Neutrophil (primary cell): ENCODE data around the gene DISP1.

Experiments used
- H3K27ac ChIP-seq: fragments of 200-600 bp; sonication (generic); 2 replicates; pipeline ENCODE4 v1.5.1; 2016; ENCODE audit warnings: mild to moderate bottlenecking, moderate library complexity
- H3K27me3 ChIP-seq: fragments of 200-600 bp; sonication (generic); 2 replicates; pipeline ENCODE4 v1.6.0; 2016; ENCODE audit warnings: mild to moderate bottlenecking
- H3K36me3 ChIP-seq: fragments of 200-600 bp; sonication (generic); 2 replicates; pipeline ENCODE4 v1.5.1; 2017
- H3K4me1 ChIP-seq, 2 experiments: fragments of 200-600 bp in 1 of 2; sonication (generic) in 1 of 2; 1 replicate in 1 of 2; 2 replicates in 1 of 2; pipeline versions ENCODE4 v1.5.1 to v1.6.1; 2013 to 2016; ENCODE audit warnings: low read depth in 1 of 2, low read length in 1 of 2, mild to moderate bottlenecking in 1 of 2, moderate library complexity in 1 of 2; ENCODE audit not compliant: control insufficient read depth in 1 of 2, insufficient read depth in 1 of 2
- H3K4me3 ChIP-seq, 2 experiments: fragments of 200-600 bp in 1 of 2; sonication (generic) in 1 of 2; 1 replicate in 1 of 2; 2 replicates in 1 of 2; pipeline ENCODE4 v1.5.1; 2013 to 2016; ENCODE audit warnings: low read depth in 1 of 2, low read length in 1 of 2, mild to moderate bottlenecking in 1 of 2, moderate library complexity in 1 of 2
- H3K9me3 ChIP-seq: fragments of 200-600 bp; sonication (generic); 2 replicates; pipeline ENCODE4 v1.5.1; 2016
- TF ChIP-seq, protein P1 (sequence below): fragments of 200-600 bp; sonication (generic); IDR thresholded peaks from 2 replicates; pipeline ENCODE4 v1.5.1; 2016; ENCODE audit warnings: antibody characterized with exemption

DISP1 gene, protein sequence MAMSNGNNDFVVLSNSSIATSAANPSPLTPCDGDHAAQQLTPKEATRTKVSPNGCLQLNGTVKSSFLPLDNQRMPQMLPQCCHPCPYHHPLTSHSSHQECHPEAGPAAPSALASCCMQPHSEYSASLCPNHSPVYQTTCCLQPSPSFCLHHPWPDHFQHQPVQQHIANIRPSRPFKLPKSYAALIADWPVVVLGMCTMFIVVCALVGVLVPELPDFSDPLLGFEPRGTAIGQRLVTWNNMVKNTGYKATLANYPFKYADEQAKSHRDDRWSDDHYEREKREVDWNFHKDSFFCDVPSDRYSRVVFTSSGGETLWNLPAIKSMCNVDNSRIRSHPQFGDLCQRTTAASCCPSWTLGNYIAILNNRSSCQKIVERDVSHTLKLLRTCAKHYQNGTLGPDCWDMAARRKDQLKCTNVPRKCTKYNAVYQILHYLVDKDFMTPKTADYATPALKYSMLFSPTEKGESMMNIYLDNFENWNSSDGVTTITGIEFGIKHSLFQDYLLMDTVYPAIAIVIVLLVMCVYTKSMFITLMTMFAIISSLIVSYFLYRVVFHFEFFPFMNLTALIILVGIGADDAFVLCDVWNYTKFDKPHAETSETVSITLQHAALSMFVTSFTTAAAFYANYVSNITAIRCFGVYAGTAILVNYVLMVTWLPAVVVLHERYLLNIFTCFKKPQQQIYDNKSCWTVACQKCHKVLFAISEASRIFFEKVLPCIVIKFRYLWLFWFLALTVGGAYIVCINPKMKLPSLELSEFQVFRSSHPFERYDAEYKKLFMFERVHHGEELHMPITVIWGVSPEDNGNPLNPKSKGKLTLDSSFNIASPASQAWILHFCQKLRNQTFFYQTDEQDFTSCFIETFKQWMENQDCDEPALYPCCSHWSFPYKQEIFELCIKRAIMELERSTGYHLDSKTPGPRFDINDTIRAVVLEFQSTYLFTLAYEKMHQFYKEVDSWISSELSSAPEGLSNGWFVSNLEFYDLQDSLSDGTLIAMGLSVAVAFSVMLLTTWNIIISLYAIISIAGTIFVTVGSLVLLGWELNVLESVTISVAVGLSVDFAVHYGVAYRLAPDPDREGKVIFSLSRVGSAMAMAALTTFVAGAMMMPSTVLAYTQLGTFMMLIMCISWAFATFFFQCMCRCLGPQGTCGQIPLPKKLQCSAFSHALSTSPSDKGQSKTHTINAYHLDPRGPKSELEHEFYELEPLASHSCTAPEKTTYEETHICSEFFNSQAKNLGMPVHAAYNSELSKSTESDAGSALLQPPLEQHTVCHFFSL (N-terminal part only)

GRCh38 chr1:222814536-222815439 is at the start of gene DISP1:
TSS of gene DISP1 (plus strand) at chr1:222815039. CDS start at chr1:222942824, 127,785 bp downstream.
- Histone ChIP-seq H3K27ac (peak within 1 kb of the TSS; percentile 59), H3K9me3 (no peaks in the 10 kb centered on the region), H3K4me1 (peaks cover 6 to 25% of the 10 kb centered on the region in 2 experiments), H3K27me3 (peaks cover 10% of the 10 kb centered on the region), H3K4me3 (peak within 1 kb of the TSS; percentile 69 to 75), H3K36me3 (no peaks in the 10 kb centered on the region)
- TF ChIP-seq, protein P1, sequence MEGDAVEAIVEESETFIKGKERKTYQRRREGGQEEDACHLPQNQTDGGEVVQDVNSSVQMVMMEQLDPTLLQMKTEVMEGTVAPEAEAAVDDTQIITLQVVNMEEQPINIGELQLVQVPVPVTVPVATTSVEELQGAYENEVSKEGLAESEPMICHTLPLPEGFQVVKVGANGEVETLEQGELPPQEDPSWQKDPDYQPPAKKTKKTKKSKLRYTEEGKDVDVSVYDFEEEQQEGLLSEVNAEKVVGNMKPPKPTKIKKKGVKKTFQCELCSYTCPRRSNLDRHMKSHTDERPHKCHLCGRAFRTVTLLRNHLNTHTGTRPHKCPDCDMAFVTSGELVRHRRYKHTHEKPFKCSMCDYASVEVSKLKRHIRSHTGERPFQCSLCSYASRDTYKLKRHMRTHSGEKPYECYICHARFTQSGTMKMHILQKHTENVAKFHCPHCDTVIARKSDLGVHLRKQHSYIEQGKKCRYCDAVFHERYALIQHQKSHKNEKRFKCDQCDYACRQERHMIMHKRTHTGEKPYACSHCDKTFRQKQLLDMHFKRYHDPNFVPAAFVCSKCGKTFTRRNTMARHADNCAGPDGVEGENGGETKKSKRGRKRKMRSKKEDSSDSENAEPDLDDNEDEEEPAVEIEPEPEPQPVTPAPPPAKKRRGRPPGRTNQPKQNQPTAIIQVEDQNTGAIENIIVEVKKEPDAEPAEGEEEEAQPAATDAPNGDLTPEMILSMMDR: no peak

- Histone ChIP-seq H3K27me3 (no peaks in the 10 kb centered on the region), H3K4me3 (no peak overlapping the region), H3K36me3 (no peaks in the 10 kb centered on the region), H3K9me3 (peaks cover 5% of the 10 kb centered on the region), H3K27ac (no peak overlapping the region), H3K4me1 (peaks cover 0 to 3% of the 10 kb centered on the region in 2 experiments)
- TF ChIP-seq, protein P1: no peak
These were observed 47.7 kb upstream of the DISP1 start for GRCh38 chr1:222767152-222767571.

- Histone ChIP-seq H3K9me3 (peaks cover 5% of the 10 kb centered on the region), H3K4me1 (peaks cover 0 to 10% of the 10 kb centered on the region in 2 experiments), H3K4me3 (no peak overlapping the region), H3K27ac (no peak overlapping the region), H3K27me3 (no peaks in the 10 kb centered on the region), H3K36me3 (no peaks in the 10 kb centered on the region)
- TF ChIP-seq, protein P1: no peak
These were observed 46.2 kb upstream of the DISP1 start for GRCh38 chr1:222768592-222768991.

- peaks cover 5% of the 10 kb centered on the region for H3K9me3 ChIP-seq
- H3K27me3 ChIP-seq: no peaks in the 10 kb centered on the region
- peaks cover 0 to 10% of the 10 kb centered on the region in 2 experiments for H3K4me1 ChIP-seq
- no peak overlapping the region for H3K27ac ChIP-seq
- TF ChIP-seq, protein P1: no peak
- H3K4me3 ChIP-seq: no peak overlapping the region
- no peaks in the 10 kb centered on the region for H3K36me3 ChIP-seq
These were observed 45.7 kb upstream of the DISP1 start for GRCh38 chr1:222769181-222769580.
